B cell (primary cell): ENCODE measurements around the gene ANKRD52. TPM values are rescaled to one million over a fixed set of nuclear protein-coding genes. Genes with fewer than 3 reads are reported as not detected.

Experiments used
- ATAC-seq: fragments of 200-7000 bp; cut with Tn5 transposase; one replicate; pipeline ENCODE4 v1.10.0; 2021; ENCODE audit warnings: low read depth, mild to moderate bottlenecking, moderate number of reproducible peaks, moderate library complexity
- CTCF ChIA-PET: fragments of 350-600 bp; sonication (Branson Sonifier 250); formaldehyde crosslinking; loops from one replicate; lab custom pipeline; 2021; ENCODE audit warnings: antibody characterized with exemption, inconsistent platforms; lab: Charles Lee
- POLR2A ChIA-PET: fragments of 350-600 bp; sonication (Branson Sonifier 250); formaldehyde crosslinking; loops from one replicate; lab custom pipeline; 2021; ENCODE audit warnings: antibody characterized with exemption; lab: Charles Lee
- DNase-seq: peaks from one replicate; pipeline ENCODE4 v3.0.0; 2013
- H2AFZ ChIP-seq: 2 replicates; pipeline ENCODE4 v1.6.1; 2012; ENCODE audit warnings: mild to moderate bottlenecking, low read depth, low read length; ENCODE audit not compliant: insufficient read depth, poor library complexity, severe bottlenecking
- H3K27ac ChIP-seq, 2 donors: 1 replicate in 1 of 2; 2 replicates in 1 of 2; pipeline ENCODE4 v1.5.1; 2012 to 2013; ENCODE audit warnings: low read length in 2 of 2, mild to moderate bottlenecking in 2 of 2, moderate library complexity in 1 of 2
- H3K27me3 ChIP-seq, 4 experiments: fragments of 200-600 bp in 1 of 4; sonication (generic) in 1 of 4; replicated peaks in 1 of 4; 1 replicate in 2 of 4; 2 replicates in 2 of 4; pipeline versions ENCODE4 v1.6.1 to v1.7.0; 2013 to 2016; ENCODE audit warnings: low read length in 3 of 4, mild to moderate bottlenecking in 2 of 4, mixed read lengths in 1 of 4, moderate library complexity in 1 of 4; ENCODE audit not compliant: insufficient read depth in 4 of 4, control insufficient read depth in 3 of 4; ENCODE audit errors: control extremely low read depth in 1 of 4
- H3K36me3 ChIP-seq, 2 experiments: replicated peaks in 1 of 2; 1 replicate in 1 of 2; 2 replicates in 1 of 2; pipeline versions ENCODE4 v1.6.1 to v1.7.1; 2013; ENCODE audit warnings: low read length in 1 of 2; ENCODE audit not compliant: insufficient read depth in 2 of 2, control insufficient read depth in 1 of 2; ENCODE audit errors: control extremely low read depth in 1 of 2, extremely low read depth in 1 of 2
- H3K4me1 ChIP-seq, 2 donors: fragments of 200-600 bp in 1 of 2; sonication (generic) in 1 of 2; 1 replicate in 1 of 2; 2 replicates in 1 of 2; pipeline versions ENCODE4 v1.5.1 to v1.6.1; 2013 to 2017; ENCODE audit warnings: low read length in 2 of 2; ENCODE audit not compliant: control insufficient read depth in 2 of 2, insufficient read depth in 2 of 2
- H3K4me2 ChIP-seq: replicated peaks from 2 replicates; pipeline ENCODE3; 2012; ENCODE audit warnings: mild to moderate bottlenecking, low read depth, low read length; ENCODE audit not compliant: poor library complexity, severe bottlenecking
- H3K4me3 ChIP-seq, 5 experiments: fragments of 200-600 bp in 1 of 5; sonication (generic) in 1 of 5; 1 replicate in 3 of 5; 2 replicates in 2 of 5; pipeline versions ENCODE4 v1.5.1 to v1.7.0; 2011 to 2016; ENCODE audit warnings: low read length in 4 of 5, mild to moderate bottlenecking in 4 of 5, low read depth in 2 of 5, control low read depth in 1 of 5, moderate library complexity in 1 of 5; ENCODE audit not compliant: insufficient read depth in 1 of 5; ENCODE audit errors: control extremely low read depth in 1 of 5, extremely low read depth in 1 of 5
- H3K79me2 ChIP-seq: fragments of 200-600 bp; sonication (generic); one replicate; pipeline ENCODE4 v1.6.0; 2016; ENCODE audit warnings: low read length; ENCODE audit not compliant: control insufficient read depth, insufficient read depth
- H3K9ac ChIP-seq: fragments of 200-600 bp; sonication (generic); 2 replicates; pipeline ENCODE4 v1.6.1; 2017; ENCODE audit warnings: mild to moderate bottlenecking, low read length, moderate library complexity
- H3K9me3 ChIP-seq, 3 donors: one replicate each; pipeline versions ENCODE4 v1.6.1 to v1.7.1; 2013; ENCODE audit warnings: low read length in 2 of 3; ENCODE audit not compliant: control insufficient read depth in 2 of 3, insufficient read depth in 1 of 3; ENCODE audit errors: control extremely low read depth in 1 of 3
- H4K20me1 ChIP-seq: 2 replicates; pipeline ENCODE4 v1.6.0; 2012; ENCODE audit warnings: mild to moderate bottlenecking, low read length; ENCODE audit not compliant: insufficient read depth, control insufficient read depth, poor library complexity, severe bottlenecking
- H3K27ac Mint-ChIP-seq: one replicate; pipeline ENCODE4 v1.8.0; 2021; ENCODE audit warnings: mixed read lengths
- H3K27me3 Mint-ChIP-seq: one replicate; pipeline ENCODE4 v1.8.0; 2021; ENCODE audit warnings: mixed read lengths
- H3K4me1 Mint-ChIP-seq: one replicate; pipeline ENCODE4 v1.8.0; 2021; ENCODE audit warnings: mixed read lengths
- H3K4me3 Mint-ChIP-seq: one replicate; pipeline ENCODE4 v1.8.0; 2021; ENCODE audit warnings: mixed read lengths
- H3K9me3 Mint-ChIP-seq: one replicate; pipeline ENCODE4 v1.8.0; 2022; ENCODE audit warnings: mixed read lengths; ENCODE audit not compliant: insufficient read depth
- EZH2 ChIP-seq: IDR thresholded peaks from 2 replicates; pipeline ENCODE4 v1.6.1; 2012; ENCODE audit warnings: borderline replicate concordance, low read depth, mild to moderate bottlenecking, moderate library complexity, low read length; ENCODE audit not compliant: insufficient read depth, poor library complexity, severe bottlenecking
- WGBS: methylation state at CpG from one replicate; pipeline ENCODE4 v1.1.5; 2013; ENCODE audit warnings: missing lambda C conversion rate; ENCODE audit not compliant: insufficient coverage; 5-methylcytosine and 5-hydroxymethylcytosine counted together
- intact Hi-C: fragments of 100-400 bp; cut with micrococcal nuclease; formaldehyde crosslinking; loops from one replicate; pipeline ENCODE4 v1.10.0; 2022
- polyA plus RNA-seq: library from polyadenylated mRNA; depleted of rRNA; stranded (reverse); fragments of >200 nt; gene quantifications from 2 replicates; pipeline ENCODE4 v1.2.3, GENCODE V29; 2012
- total RNA-seq, 2 donors: library from RNA; stranded (reverse); fragments of 120-200 nt in 1 of 2; gene quantifications; 1 replicate in 1 of 2; 2 replicates in 1 of 2; pipeline versions ENCODE4 v1.2.3 to v1.2.4, GENCODE V29; 2013 to 2022
- TF ChIP-seq, protein P1 (sequence below): fragments of 200-600 bp; IDR thresholded peaks from one replicate; pipeline ENCODE4 v1.8.0; 2022; ENCODE audit warnings: antibody characterized with exemption, mild to moderate bottlenecking

ANKRD52 gene
- total and polyA plus RNA-seq, 2 donors (not counting 1 experiment from before 2014, with no cell fraction given), result 17.9 to 46.5 TPM

GRCh38 chr12:56221757-56222530 lies 36.2 kb downstream of the ANKRD52 start, which contains the start of gene RNF41:
TSS of gene RNF41 (minus strand) at chr12:56221922. CDS start at chr12:56214047, 7,875 bp downstream.
- Histone ChIP-seq H3K27ac (peak within 1 kb of the TSS; percentile 73 to 99), H3K4me1 (peaks cover 26 to 48% of the 10 kb centered on the region in 2 donors), H3K9me3 (no peaks in the 10 kb centered on the region), H4K20me1 (peaks cover 22% of the 10 kb centered on the region), H3K4me3 (peak within 1 kb of the TSS; percentile 56 to 100 (median 99)), H3K36me3 (no peaks in the 10 kb centered on the region), H3K4me2 (peak within 1 kb of the TSS; percentile 98), H3K27me3 (no peaks in the 10 kb centered on the region), H3K79me2 (peaks cover 55% of the 10 kb centered on the region), H2AFZ (peak within 1 kb of the TSS; percentile 83), H3K9ac (peak within 1 kb of the TSS; percentile 99)
- ATAC-seq (peak; percentile 73), DNase-seq (peak; percentile 97)
- ChIA-PET CTCF (interaction anchor here (0.6 to 4.6 kb wide), 27 partner anchors 9 to 483 kb away, joined by 3 to 126 read pairs (median 6); partner anchors contain the start of genes ANKRD52, COQ10A, ESYT1 and MYL6), POLR2A (interaction anchor here (0.5 to 4.1 kb wide), 28 partner anchors 14 to 1301 kb away, joined by 3 to 65 read pairs (median 4); partner anchors contain the start of genes ANKRD52, CNPY2, COQ10A and ESYT1)
- H3K27ac Mint-ChIP-seq, result peak within 1 kb of the TSS; percentile 100
- WGBS, result 0% methylated on average over 39 of the region's 42 CpGs
- H3K4me1 Mint-ChIP-seq, result peaks cover 51% of the 10 kb centered on the region
- H3K27me3 Mint-ChIP-seq, result no peaks in the 10 kb centered on the region
- no peak for TF ChIP-seq EZH2
- TF ChIP-seq, protein P1, sequence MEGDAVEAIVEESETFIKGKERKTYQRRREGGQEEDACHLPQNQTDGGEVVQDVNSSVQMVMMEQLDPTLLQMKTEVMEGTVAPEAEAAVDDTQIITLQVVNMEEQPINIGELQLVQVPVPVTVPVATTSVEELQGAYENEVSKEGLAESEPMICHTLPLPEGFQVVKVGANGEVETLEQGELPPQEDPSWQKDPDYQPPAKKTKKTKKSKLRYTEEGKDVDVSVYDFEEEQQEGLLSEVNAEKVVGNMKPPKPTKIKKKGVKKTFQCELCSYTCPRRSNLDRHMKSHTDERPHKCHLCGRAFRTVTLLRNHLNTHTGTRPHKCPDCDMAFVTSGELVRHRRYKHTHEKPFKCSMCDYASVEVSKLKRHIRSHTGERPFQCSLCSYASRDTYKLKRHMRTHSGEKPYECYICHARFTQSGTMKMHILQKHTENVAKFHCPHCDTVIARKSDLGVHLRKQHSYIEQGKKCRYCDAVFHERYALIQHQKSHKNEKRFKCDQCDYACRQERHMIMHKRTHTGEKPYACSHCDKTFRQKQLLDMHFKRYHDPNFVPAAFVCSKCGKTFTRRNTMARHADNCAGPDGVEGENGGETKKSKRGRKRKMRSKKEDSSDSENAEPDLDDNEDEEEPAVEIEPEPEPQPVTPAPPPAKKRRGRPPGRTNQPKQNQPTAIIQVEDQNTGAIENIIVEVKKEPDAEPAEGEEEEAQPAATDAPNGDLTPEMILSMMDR, result no peak
- intact Hi-C loops, result loop anchor here (1.0 to 2.0 kb wide), 4 partner anchors 14 to 484 kb away; partner anchors contain the start of gene MYL6
- peak within 1 kb of the TSS; percentile 100 for H3K4me3 Mint-ChIP-seq
- no peaks in the 10 kb centered on the region for H3K9me3 Mint-ChIP-seq
